ENCODE measurements around the gene AMMECR1L. TPM values are rescaled to one million over a fixed set of nuclear protein-coding genes. Genes with fewer than 3 reads are reported as not detected.

Gene AMMECR1L
- total and polyA plus RNA-seq, 10 of the 15 experiments (the other 5 are each of a cell fraction or from before 2014, with no cell fraction given) = 2.7 to 12.1 (median 8.0) TPM

DNA sequence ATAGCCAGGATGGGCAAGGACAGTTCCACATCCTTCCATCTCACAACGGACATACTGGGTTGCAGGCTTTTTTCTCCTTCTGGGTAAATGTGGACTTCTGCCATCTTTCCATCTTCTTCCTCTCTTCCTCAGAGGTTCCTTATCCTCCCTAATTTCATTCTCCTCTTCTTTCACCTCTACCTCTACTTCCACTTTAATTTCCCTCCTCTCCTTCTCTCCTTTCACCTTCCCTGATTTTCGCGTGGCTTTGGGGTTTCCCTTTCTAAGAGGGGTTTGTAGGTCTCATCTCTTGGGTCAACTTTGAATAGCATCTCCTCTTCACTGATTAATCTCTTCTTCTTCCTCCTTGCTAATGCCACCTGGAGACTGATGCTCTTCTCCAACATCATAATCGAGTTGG is 44.9 kb downstream of the AMMECR1L start:
- H4K20me1 ChIP-seq (ENCODE audit: control insufficient read depth, insufficient read depth) = no peaks in the 10 kb centered on the region
- ATAC-seq = no peak
- no peak overlapping the region for H2AFZ ChIP-seq (ENCODE audit: control insufficient read depth, low read depth, low read length)
- no peak for FAIRE-seq
- SMC1A ChIA-PET (ENCODE audit: uncharacterized antibody, unreplicated experiment) = no interaction called here
- DNase-seq (ENCODE audit: low read depth, low spot score) = no peak
- no TSS peak for BruUV-seq (replicated peaks)
- intact Hi-C loops (cut with micrococcal nuclease; ENCODE audit: unreplicated experiment) (no loop called here), in situ Hi-C loops (cut with MboI) (no loop called here)
- CTCF ChIA-PET = interaction anchor here (1.7 kb wide), 1 partner anchor 11 kb away, joined by 4 read pairs; no protein-coding TSS in a partner anchor
- H3K79me2 ChIP-seq (ENCODE audit: control insufficient read depth, insufficient read depth, low read length) = no peaks in the 10 kb centered on the region
- TF ChIP-seq, protein P1, sequence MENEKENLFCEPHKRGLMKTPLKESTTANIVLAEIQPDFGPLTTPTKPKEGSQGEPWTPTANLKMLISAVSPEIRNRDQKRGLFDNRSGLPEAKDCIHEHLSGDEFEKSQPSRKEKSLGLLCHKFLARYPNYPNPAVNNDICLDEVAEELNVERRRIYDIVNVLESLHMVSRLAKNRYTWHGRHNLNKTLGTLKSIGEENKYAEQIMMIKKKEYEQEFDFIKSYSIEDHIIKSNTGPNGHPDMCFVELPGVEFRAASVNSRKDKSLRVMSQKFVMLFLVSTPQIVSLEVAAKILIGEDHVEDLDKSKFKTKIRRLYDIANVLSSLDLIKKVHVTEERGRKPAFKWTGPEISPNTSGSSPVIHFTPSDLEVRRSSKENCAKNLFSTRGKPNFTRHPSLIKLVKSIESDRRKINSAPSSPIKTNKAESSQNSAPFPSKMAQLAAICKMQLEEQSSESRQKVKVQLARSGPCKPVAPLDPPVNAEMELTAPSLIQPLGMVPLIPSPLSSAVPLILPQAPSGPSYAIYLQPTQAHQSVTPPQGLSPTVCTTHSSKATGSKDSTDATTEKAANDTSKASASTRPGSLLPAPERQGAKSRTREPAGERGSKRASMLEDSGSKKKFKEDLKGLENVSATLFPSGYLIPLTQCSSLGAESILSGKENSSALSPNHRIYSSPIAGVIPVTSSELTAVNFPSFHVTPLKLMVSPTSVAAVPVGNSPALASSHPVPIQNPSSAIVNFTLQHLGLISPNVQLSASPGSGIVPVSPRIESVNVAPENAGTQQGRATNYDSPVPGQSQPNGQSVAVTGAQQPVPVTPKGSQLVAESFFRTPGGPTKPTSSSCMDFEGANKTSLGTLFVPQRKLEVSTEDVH (IDR thresholded peaks at IDR 0.05; ENCODE audit: low read depth, partially characterized antibody) = no peak
- no peak for TF ChIP-seq CBX5 (IDR thresholded peaks at IDR 0.05; ENCODE audit: low read depth)
- no peak for TF ChIP-seq SMAD1 (IDR thresholded peaks at IDR 0.05; ENCODE audit: low read depth, partially characterized antibody)
- TF ChIP-seq IKZF2 (IDR thresholded peaks at IDR 0.05) = no peak
- no peak for TF ChIP-seq ZNF217 (IDR thresholded peaks at IDR 0.05)
- no peak for TF ChIP-seq BMI1 (IDR thresholded peaks at IDR 0.05; ENCODE audit: borderline replicate concordance)
- TF ChIP-seq, protein P2, sequence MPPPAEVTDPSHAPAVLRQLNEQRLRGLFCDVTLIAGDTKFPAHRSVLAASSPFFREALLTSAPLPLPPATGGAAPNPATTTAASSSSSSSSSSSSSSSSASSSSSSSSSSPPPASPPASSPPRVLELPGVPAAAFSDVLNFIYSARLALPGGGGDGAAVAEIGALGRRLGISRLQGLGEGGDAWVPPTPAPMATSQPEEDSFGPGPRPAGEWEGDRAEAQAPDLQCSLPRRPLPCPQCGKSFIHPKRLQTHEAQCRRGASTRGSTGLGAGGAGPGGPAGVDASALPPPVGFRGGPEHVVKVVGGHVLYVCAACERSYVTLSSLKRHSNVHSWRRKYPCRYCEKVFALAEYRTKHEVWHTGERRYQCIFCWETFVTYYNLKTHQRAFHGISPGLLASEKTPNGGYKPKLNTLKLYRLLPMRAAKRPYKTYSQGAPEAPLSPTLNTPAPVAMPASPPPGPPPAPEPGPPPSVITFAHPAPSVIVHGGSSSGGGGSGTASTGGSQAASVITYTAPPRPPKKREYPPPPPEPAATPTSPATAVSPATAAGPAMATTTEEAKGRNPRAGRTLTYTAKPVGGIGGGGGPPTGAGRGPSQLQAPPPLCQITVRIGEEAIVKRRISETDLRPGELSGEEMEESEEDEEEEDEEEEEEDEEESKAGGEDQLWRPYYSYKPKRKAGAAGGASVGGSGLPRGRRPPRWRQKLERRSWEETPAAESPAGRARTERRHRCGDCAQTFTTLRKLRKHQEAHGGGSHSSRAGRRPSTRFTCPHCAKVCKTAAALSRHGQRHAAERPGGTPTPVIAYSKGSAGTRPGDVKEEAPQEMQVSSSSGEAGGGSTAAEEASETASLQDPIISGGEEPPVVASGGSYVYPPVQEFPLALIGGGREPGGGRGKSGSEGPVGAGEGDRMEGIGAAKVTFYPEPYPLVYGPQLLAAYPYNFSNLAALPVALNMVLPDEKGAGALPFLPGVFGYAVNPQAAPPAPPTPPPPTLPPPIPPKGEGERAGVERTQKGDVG (CRISPR knock-in tag; IDR thresholded peaks at IDR 0.05) = no peak
- TF ChIP-seq RBBP5 (conservative IDR thresholded peaks at IDR 0.05) = no peak
- TF ChIP-seq EGR1 (IDR thresholded peaks at IDR 0.05; ENCODE audit: borderline replicate concordance in 1 of 2, low read depth in 2 of 2, low read length in 2 of 2) = no peak
- TF ChIP-seq NR2C2 (IDR thresholded peaks at IDR 0.05; ENCODE audit: borderline replicate concordance, control insufficient read depth, insufficient read length, low read depth) = no peak
- TF ChIP-seq BHLHE40 (IDR thresholded peaks at IDR 0.05; ENCODE audit: borderline replicate concordance in 1 of 2, low read depth in 2 of 2, low read length in 1 of 2) = no peak
- TF ChIP-seq SMAD5 (IDR thresholded peaks at IDR 0.05; ENCODE audit: low read depth) = no peak
- TF ChIP-seq, protein P3, sequence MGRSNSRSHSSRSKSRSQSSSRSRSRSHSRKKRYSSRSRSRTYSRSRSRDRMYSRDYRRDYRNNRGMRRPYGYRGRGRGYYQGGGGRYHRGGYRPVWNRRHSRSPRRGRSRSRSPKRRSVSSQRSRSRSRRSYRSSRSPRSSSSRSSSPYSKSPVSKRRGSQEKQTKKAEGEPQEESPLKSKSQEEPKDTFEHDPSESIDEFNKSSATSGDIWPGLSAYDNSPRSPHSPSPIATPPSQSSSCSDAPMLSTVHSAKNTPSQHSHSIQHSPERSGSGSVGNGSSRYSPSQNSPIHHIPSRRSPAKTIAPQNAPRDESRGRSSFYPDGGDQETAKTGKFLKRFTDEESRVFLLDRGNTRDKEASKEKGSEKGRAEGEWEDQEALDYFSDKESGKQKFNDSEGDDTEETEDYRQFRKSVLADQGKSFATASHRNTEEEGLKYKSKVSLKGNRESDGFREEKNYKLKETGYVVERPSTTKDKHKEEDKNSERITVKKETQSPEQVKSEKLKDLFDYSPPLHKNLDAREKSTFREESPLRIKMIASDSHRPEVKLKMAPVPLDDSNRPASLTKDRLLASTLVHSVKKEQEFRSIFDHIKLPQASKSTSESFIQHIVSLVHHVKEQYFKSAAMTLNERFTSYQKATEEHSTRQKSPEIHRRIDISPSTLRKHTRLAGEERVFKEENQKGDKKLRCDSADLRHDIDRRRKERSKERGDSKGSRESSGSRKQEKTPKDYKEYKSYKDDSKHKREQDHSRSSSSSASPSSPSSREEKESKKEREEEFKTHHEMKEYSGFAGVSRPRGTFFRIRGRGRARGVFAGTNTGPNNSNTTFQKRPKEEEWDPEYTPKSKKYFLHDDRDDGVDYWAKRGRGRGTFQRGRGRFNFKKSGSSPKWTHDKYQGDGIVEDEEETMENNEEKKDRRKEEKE (IDR thresholded peaks at IDR 0.05) = no peak
- no peaks in the 10 kb centered on the region for H3K9me3 ChIP-seq (replicated peaks; ENCODE audit: control insufficient read depth, insufficient read depth, low read length)
- RAD21 ChIA-PET (ENCODE audit: unreplicated experiment) = no interaction called here
- H3K27ac ChIP-seq (ENCODE audit: control insufficient read depth, insufficient read depth) = no peak overlapping the region
- WGBS (ENCODE audit: insufficient coverage, insufficient replicate concordance, low lambda C conversion rate, missing lambda C conversion rate) = 48% methylated on average over 4 of the region's 4 CpGs
- H3K4me1 ChIP-seq (ENCODE audit: control insufficient read depth, insufficient read depth, low read length) = no peaks in the 10 kb centered on the region
- H3K9ac ChIP-seq (ENCODE audit: control insufficient read depth, insufficient read depth, low read length) = no peak overlapping the region
- no peak overlapping the region for H3K4me3 ChIP-seq
- no peaks in the 10 kb centered on the region for H3K27me3 ChIP-seq (replicated peaks in 1 of 2; ENCODE audit: control insufficient read depth in 2 of 2, insufficient read depth in 2 of 2, low read length in 1 of 2)
- no peaks in the 10 kb centered on the region; a peak in 1 of 4 replicates for H3K36me3 ChIP-seq (ENCODE audit: control insufficient read depth in 2 of 2, insufficient read depth in 2 of 2, low read length in 1 of 2)
- no peak overlapping the region for H3K4me2 ChIP-seq (ENCODE audit: control insufficient read depth, insufficient read depth)
- POLR2A ChIA-PET = no interaction called here
